ENCODE measurements around the gene TBX10. TPM values are rescaled to one million over a fixed set of nuclear protein-coding genes. Genes with fewer than 3 reads are reported as not detected.

The TBX10 gene
- polyA plus RNA-seq, 1 experiment: not detected

DNA sequence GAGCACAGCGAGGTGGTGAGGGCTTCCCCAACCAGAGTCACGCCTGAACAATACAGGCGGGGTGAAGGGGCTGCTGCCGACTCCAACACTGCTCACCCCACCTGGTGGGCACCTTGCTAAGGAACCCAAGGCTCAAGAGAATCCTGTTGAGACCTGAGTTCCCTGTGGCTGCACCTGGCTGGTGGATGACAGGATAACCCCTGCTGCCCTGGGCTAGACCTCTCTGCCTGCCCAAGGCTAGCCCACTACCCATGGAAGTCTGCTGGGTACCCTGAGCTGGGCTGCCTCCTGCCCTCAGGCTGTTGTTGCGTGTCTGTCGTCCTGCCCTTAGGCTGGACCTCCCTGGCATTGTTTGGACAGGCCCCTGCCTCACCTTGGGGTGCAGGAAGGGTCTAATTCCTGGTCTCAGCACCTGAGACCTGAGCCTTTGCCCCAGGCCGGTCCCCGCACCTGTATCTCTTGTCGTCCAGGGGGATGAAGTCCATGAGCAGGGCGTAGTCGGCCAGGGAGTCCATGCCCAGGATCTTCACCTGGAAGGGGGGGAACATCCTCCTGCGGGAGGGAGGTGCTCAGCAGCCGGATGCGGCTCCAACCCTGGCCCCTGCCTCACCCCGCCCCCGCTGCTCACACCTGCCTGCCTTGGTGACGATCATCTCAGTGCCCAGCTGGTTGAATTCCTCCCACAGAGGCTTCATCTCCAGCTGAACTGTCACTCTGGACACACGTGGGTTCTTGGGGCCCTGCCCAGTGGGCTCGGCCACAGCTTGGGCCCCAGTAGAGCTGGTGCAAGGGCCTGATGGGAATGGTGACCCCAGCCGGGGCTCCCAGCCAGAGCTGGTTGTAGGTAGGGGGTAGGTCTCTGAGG lies 5.0 kb downstream of the TBX10 start:
- CTCF ChIA-PET: interaction anchor here (0.6 to 7.2 kb wide), 4 partner anchors 24 to 1240 kb away, joined by 3 to 65 read pairs (median 4); no protein-coding TSS in a partner anchor

DNA sequence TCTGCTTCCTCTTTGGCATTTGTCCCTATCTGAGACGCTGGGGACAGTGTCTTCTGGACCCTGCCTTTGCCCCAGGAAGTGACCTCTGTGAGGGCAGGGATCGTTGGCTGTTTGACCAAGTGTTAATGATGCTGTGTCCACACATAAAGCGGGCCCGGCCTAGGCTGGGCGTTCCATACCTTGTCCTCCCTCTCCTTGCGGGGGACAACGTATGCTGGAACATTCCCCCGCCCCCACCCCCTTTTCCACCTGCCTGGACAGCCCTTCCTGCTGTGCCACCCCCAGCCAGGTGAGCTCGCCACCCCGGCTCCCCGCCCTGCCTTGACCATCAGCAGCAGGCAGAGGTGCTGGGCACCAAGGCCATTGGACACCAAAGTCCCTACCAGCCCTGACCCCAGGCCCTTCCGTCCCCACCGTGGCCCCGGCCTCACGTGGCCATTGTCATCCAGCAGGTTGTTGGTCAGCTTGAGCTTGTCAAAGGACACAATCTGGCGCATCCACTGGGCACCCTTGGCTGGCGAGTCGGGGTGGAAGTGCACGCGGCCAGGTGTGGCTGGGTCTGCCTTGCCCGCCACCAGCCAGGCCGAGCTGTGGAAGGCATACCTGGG lies 5.7 kb downstream of the TBX10 start:
- no peaks in the 10 kb centered on the region for H3K36me3 ChIP-seq (ENCODE audit: control insufficient read depth, insufficient read depth, low read length)
- H3K4me3 ChIP-seq (ENCODE audit: low read depth, low read length): no peak overlapping the region
- TF ChIP-seq, protein P1, sequence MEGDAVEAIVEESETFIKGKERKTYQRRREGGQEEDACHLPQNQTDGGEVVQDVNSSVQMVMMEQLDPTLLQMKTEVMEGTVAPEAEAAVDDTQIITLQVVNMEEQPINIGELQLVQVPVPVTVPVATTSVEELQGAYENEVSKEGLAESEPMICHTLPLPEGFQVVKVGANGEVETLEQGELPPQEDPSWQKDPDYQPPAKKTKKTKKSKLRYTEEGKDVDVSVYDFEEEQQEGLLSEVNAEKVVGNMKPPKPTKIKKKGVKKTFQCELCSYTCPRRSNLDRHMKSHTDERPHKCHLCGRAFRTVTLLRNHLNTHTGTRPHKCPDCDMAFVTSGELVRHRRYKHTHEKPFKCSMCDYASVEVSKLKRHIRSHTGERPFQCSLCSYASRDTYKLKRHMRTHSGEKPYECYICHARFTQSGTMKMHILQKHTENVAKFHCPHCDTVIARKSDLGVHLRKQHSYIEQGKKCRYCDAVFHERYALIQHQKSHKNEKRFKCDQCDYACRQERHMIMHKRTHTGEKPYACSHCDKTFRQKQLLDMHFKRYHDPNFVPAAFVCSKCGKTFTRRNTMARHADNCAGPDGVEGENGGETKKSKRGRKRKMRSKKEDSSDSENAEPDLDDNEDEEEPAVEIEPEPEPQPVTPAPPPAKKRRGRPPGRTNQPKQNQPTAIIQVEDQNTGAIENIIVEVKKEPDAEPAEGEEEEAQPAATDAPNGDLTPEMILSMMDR (IDR thresholded peaks at IDR 0.05; ENCODE audit: insufficient read depth, low read depth, low read length): no peak
- ChIA-PET POLR2A (no interaction called here), CTCF (interaction anchor here (1.5 to 7.2 kb wide), 2 partner anchors 24 to 62 kb away, joined by 4 to 65 read pairs; no protein-coding TSS in a partner anchor)
- no peak for DNase-seq (ENCODE audit: low read depth)
- no peaks in the 10 kb centered on the region for H3K27me3 ChIP-seq (ENCODE audit: control insufficient read depth, insufficient read depth, low read length)

More for the DNA sequence above, 5.0 kb downstream of the TBX10 start:
- TF ChIP-seq, protein P1 (IDR thresholded peaks at IDR 0.05; ENCODE audit: insufficient read depth, low read depth, low read length): no peak
- Histone ChIP-seq H3K4me3 (ENCODE audit: low read depth, low read length) (no peak overlapping the region), H3K36me3 (ENCODE audit: control insufficient read depth, insufficient read depth, low read length) (no peaks in the 10 kb centered on the region), H3K27me3 (ENCODE audit: control insufficient read depth, insufficient read depth, low read length) (no peaks in the 10 kb centered on the region)
- POLR2A ChIA-PET: no interaction called here
- no peak for DNase-seq (ENCODE audit: low read depth)

DNA sequence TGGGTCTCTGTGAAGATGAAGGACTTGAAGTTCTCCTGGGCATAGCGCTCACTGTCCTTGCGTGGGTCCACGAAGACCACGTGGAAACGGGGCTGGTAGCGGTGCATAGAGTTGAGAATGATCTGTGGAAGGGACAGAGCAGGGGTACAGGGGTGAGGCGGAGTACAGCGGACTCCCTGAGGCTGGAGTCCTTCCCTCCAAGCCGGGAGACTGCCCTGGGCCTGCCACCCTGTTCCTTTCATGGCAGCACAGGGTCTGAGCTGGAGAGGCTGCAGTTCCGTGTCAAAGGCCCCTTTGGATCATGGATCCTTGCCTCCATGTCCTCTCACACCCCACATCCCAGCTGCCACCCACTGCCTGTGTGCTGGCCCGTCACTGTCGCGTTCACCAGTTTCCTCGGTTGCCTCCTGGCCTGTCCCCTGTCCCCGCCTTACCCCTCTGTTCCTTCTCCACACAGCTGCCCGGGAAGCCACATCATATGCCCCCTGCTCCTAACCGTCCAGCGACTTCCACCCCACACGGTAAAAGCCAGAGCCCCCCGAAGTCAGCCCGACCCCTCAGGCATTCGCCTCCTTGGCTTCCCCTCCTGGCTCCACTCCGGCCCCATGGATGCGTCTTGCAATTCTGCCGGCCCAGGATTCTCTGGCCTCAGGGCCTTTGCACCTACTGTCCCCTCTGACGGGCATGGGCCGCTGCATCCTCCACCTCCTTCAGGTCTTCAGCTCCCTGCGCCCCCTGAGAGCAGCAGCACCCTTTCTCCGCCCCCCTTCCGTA lies 6.4 kb downstream of the TBX10 start:
- ChIA-PET POLR2A (no interaction called here), CTCF (interaction anchor here (1.5 to 7.2 kb wide), 3 partner anchors 16 to 61 kb away, joined by 4 to 65 read pairs (median 48); partner anchors contain the start of gene ACY3)
- Histone ChIP-seq H3K4me3 (ENCODE audit: low read depth, low read length) (no peak overlapping the region), H3K36me3 (ENCODE audit: control insufficient read depth, insufficient read depth, low read length) (no peaks in the 10 kb centered on the region), H3K27me3 (ENCODE audit: control insufficient read depth, insufficient read depth, low read length) (no peaks in the 10 kb centered on the region)
- no peak for DNase-seq (ENCODE audit: low read depth)
- TF ChIP-seq, protein P1 (IDR thresholded peaks at IDR 0.05; ENCODE audit: insufficient read depth, low read depth, low read length): no peak

DNA sequence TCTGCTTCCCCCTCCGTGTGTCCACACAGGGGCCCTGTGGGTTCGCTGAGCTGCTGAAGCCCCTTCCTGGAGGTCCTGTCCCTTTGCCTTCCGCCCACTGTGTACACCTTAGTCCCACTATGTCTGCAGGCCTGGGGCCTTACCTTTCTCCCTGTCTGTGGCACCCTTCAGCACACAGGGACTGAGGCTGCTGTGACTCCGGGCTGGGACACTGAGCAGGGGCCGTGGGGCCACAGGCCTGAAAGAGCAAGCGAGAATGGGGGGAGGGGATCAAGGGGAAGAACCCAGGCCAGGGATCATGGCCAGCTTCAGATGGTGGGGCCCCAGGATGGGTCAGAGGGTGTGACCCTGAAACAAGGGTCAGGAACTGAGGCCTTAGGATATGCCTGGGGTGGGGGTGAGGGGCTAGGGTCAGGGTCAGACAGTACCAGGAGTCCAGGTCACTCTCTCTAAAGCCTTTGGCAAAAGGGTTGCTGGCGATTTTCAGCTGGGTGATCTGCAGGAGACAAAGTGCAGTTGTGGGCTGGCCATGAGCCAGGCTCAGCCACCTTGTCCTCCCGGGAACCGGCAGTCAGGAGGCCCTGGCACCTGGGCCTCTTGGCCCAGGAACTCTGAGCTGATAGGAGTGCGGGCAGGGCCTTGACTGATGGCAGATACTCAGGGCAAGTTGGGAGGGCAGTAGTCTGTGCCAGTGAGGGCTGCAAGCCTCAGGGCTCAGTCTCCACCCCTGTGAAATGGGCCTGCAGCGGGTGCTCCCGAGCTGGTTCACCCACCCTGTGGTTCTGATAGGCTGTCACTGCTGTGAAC lies 7.2 kb downstream of the TBX10 start:
- TF ChIP-seq, protein P1 (IDR thresholded peaks at IDR 0.05; ENCODE audit: insufficient read depth, low read depth, low read length): no peak

More for the DNA sequence above, 7.2 kb downstream of the TBX10 start:
- ChIA-PET CTCF (interaction anchor here (0.6 to 7.2 kb wide), 3 partner anchors 8 to 26 kb away, joined by 3 to 65 read pairs (median 48); partner anchors contain the start of gene ACY3), POLR2A (no interaction called here)
- no peak for DNase-seq (ENCODE audit: low read depth)
- Histone ChIP-seq H3K36me3 (ENCODE audit: control insufficient read depth, insufficient read depth, low read length) (no peaks in the 10 kb centered on the region), H3K27me3 (ENCODE audit: control insufficient read depth, insufficient read depth, low read length) (no peaks in the 10 kb centered on the region), H3K4me3 (ENCODE audit: low read depth, low read length) (no peak overlapping the region)

All from BJ (cell line).